IPS-20b (cell line): ENCODE data around the gene NUP214.
"Not testable (repeated sequence)": the region's sequence is repeated elsewhere in the genome, so short reads cannot be mapped to it uniquely, and the experiment has no call there.

Experiments
- H3K27ac ChIP-seq: one replicate; pipeline ENCODE4 v1.5.1; 2013; ENCODE audit warnings: low read length
- H3K27me3 ChIP-seq: 2 replicates; pipeline ENCODE4 v1.6.1; 2013; ENCODE audit warnings: mild to moderate bottlenecking, low read length, inconsistent platforms; ENCODE audit not compliant: insufficient read depth
- H3K36me3 ChIP-seq: 2 replicates; pipeline ENCODE4 v1.6.1; 2013; ENCODE audit warnings: low read depth, mild to moderate bottlenecking, inconsistent platforms, low read length, moderate library complexity; ENCODE audit not compliant: insufficient read depth
- H3K4me1 ChIP-seq: 2 replicates; pipeline ENCODE4 v1.6.1; 2013; ENCODE audit warnings: mild to moderate bottlenecking, control low read depth, inconsistent platforms, low read length, moderate library complexity; ENCODE audit not compliant: insufficient read depth
- H3K4me3 ChIP-seq: 2 replicates; pipeline ENCODE4 v1.5.1; 2013; ENCODE audit warnings: mild to moderate bottlenecking, low read length, inconsistent platforms
- H3K9ac ChIP-seq: 2 replicates; pipeline ENCODE4 v1.6.1; 2013; ENCODE audit warnings: low read depth, mild to moderate bottlenecking, inconsistent platforms, low read length, moderate library complexity
- H3K9me3 ChIP-seq: 2 replicates; pipeline ENCODE4 v1.6.1; 2013; ENCODE audit warnings: mild to moderate bottlenecking, low read depth, low read length, inconsistent platforms; ENCODE audit not compliant: insufficient read depth

The NUP214 gene

DNA sequence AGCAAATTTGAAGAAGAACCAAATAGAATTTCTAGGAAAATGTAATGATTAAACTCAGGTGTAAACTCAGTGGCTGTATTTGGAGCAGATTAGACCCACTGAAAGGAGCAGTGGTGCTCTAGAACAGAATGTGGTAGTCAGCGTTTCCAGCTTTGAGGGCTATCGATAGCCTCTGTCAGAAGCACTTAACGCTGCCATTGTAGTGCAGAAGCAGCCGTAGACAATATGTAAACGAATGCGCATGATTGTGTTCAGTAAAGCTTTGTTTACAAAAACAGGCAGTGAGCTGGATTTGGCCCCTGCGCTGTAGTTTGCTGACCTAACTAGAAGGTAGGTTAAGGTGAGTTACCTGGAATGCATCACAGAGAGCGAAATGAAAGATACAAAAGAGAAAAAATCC lies 78.9 kb downstream of the NUP214 start:
- Histone ChIP-seq H3K9me3 (no peaks in the 10 kb centered on the region), H3K4me1 (peaks cover 11% of the 10 kb centered on the region; the same call in 1 of the 2 replicates), H3K4me3 (peak overlapping the region; percentile 21), H3K27me3 (no peaks in the 10 kb centered on the region), H3K36me3 (peaks cover 70% of the 10 kb centered on the region), H3K27ac (no peak overlapping the region), H3K9ac (0 out of 2 replicates have a peak overlapping the region, but pooled peaks have one; percentile 9)

DNA sequence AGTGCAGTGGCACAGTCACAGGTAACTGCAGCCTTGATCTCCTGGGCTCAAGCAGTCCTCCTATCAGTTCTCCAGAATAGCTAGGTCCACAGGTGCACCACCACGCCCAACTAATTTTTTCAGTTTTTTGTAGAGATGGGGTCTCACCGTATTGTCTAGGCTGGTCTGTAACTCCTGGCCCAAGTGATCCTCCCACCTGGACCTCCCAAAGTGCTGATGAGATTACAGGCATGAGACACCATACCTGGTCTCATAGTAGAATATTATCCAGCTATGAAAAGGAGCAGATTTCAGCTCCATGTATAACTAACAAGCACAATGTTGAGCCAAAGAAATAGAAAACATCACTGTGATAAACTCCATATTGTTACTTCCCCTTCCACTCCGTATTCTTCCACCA lies 81.1 kb downstream of the NUP214 start:
- H3K4me3 ChIP-seq, result no peak overlapping the region
- H3K9me3 ChIP-seq, result no peaks in the 10 kb centered on the region; the same call in none of the 2 replicates
- no peak overlapping the region for H3K9ac ChIP-seq
- no peak overlapping the region for H3K27ac ChIP-seq
- no peaks in the 10 kb centered on the region for H3K27me3 ChIP-seq
- peaks cover 68% of the 10 kb centered on the region for H3K36me3 ChIP-seq
- peaks cover 11% of the 10 kb centered on the region; the same call in 1 of the 2 replicates for H3K4me1 ChIP-seq

DNA sequence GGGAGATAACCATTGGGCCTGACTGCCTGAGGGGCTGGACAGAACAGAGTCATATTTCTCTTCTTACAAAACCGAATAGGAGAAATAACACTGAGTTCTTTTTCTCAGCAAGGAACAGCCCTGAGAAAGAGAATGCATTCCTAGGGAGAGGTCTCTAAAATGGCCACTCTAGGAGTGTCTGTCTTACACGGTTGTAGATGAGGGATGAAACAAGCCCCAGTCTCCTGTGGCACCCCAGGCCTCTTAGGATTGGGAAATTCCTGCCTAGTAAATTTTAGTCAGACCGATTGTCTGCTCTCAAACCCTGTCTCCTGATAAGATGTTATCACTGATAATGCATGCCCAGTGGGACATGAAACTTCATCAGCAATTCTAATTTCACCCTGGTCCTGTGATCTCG lies 86.5 kb downstream of the NUP214 start:
- not testable (repeated sequence) for H3K9me3 ChIP-seq, H3K9ac ChIP-seq, H3K4me3 ChIP-seq, H3K4me1 ChIP-seq, H3K27ac ChIP-seq, H3K27me3 ChIP-seq
- H3K36me3 ChIP-seq, result peaks cover 30% of the 10 kb centered on the region

DNA sequence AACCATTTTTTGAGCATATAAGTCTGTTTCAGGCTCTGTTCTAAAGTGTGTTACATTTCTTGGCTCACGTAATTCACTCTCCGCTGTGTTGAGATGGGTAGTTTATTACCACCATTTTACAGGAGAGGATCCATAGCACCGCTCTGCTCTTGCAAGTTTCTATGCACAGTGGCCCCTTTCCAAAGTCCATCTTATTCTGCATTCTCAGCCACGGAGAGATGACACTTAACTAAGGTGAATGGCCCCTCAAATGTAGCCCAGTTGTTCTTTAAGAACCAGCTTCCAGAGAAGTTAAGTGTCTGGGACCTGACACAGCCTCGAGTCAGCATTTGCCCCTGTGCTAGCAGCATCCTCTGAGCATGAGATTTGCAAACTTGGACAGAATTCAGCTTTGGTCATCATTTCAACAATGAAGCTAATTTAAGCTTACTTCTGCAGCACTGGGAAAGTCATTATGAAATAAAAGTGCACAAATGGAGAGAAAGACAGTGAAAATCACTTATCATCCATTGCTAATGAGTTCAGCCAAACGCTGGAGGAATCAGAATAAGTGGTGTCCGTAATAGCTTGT lies 89.0 kb downstream of the NUP214 start:
- H3K9me3 ChIP-seq, result peaks cover 7% of the 10 kb centered on the region
- no peaks in the 10 kb centered on the region; the same call in 1 of the 2 replicates for H3K4me1 ChIP-seq
- no peaks in the 10 kb centered on the region for H3K27me3 ChIP-seq
- no peak overlapping the region for H3K27ac ChIP-seq
- H3K36me3 ChIP-seq, result peaks cover 26% of the 10 kb centered on the region
- H3K9ac ChIP-seq, result no peak overlapping the region
- H3K4me3 ChIP-seq, result no peak overlapping the region

DNA sequence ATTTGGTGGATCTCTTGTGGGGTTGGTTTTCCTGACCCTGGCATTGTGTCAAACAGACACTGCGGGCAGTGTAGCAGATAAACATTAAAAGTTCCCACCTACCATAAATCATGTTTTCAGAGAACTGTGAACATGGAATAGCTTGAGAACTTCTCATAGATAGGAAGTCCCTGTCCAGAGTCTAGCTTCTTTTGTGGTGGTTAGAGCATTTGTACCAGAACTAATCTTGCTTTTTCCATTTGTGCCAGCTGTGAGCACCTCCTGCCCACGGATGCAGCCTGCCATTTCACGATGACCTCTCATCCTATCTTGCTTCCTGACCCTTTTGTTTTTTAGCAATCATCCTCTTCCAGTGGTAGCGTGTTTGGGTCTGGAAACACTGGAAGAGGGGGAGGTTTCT lies 89.5 kb downstream of the NUP214 start:
- H3K9ac ChIP-seq, result no peak overlapping the region
- H3K27ac ChIP-seq, result no peak overlapping the region
- H3K36me3 ChIP-seq, result peaks cover 24% of the 10 kb centered on the region

DNA sequence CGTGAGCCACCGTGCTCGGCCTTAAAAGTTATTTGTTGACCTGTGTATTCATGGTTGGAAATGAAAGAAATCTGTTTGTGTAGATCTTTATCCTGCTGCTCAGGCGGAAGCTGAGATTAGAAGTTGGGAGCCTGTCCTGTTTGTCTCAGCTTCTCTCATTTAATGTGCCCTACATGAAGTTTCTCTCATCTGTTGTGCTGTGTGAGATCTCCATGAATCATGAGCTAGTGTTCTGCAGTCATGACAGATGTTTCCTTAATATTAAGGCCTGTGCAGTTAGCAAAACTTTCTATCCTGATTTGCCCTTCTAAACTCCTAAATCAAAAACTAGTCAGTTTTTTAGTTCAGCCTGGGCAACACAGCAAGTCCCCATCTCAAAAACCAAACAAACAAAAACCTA lies 91.4 kb downstream of the NUP214 start:
- Histone ChIP-seq H3K27me3 (no peaks in the 10 kb centered on the region), H3K9ac (no peak overlapping the region), H3K27ac (no peak overlapping the region), H3K4me3 (no peak overlapping the region), H3K4me1 (peaks cover 13% of the 10 kb centered on the region; the same call in 1 of the 2 replicates), H3K36me3 (peaks cover 12% of the 10 kb centered on the region), H3K9me3 (peaks cover 6% of the 10 kb centered on the region; the same call in 1 of the 2 replicates)

More for the DNA sequence above, 89.5 kb downstream of the NUP214 start:
- Histone ChIP-seq H3K27me3 (no peaks in the 10 kb centered on the region), H3K4me1 (peaks cover 4% of the 10 kb centered on the region; the same call in 1 of the 2 replicates), H3K4me3 (no peak overlapping the region), H3K9me3 (peaks cover 7% of the 10 kb centered on the region)

DNA sequence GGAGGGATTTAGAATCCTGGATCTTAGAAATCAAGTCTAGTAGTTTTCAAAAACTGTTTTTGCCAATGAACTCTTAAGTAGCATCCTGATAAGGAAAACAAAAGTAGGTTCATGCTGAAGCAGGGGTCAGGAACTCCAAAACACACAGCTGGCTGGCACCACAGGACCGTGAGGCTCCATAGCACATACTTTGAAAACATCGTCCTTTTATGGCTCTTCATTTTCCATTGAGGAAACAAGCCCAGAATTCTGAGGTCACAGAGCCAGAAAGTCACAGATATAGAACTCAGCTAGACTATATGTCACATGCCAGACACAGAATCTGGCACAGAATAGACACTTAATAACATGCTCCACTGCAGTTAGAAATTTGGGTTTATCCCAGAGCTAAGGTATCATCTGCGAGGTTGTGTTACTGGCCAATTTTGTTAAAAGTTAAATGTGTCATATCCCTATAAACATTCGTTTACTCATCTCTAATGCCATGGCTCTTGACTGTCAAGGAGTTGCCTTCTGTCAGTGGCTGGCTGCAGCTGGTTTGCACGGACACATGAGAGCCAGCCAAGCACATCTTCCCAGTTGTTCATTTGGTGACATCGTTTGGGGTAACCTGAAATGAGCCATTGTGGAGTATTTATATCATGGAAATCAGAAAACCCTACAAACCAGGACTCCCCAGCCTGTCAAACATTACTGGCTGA lies 92.1 kb downstream of the NUP214 start:
- H3K36me3 ChIP-seq, result peaks cover 16% of the 10 kb centered on the region
- H3K4me3 ChIP-seq, result no peak overlapping the region
- peaks cover 13% of the 10 kb centered on the region; the same call in 1 of the 2 replicates for H3K4me1 ChIP-seq
- no peaks in the 10 kb centered on the region for H3K27me3 ChIP-seq
- H3K9ac ChIP-seq, result no peak overlapping the region
- H3K9me3 ChIP-seq, result no peaks in the 10 kb centered on the region
- H3K27ac ChIP-seq, result no peak overlapping the region

DNA sequence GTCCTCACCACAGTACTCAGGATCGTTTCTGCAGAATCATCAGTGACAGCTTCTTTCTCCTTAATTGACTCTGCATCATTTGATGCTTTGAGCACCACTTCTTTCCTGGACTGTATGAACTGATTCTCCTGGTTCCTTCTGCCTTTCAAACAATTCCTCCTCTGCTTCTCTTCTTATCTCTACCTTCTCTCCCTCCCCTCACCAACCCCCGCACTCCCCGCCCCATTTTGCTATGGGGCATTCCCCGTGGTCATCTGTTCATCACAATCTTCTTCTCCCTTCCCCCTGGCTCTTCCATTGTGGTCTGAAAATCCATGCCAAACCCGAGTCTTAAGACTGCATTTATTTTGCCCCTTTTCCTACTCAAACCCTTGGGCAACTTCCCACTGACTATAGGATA lies 93.0 kb downstream of the NUP214 start:
- Histone ChIP-seq H3K9me3 (no peaks in the 10 kb centered on the region), H3K27me3 (no peaks in the 10 kb centered on the region), H3K27ac (no peak overlapping the region), H3K4me3 (no peak overlapping the region), H3K36me3 (peaks cover 21% of the 10 kb centered on the region), H3K9ac (no peak overlapping the region), H3K4me1 (peaks cover 13% of the 10 kb centered on the region; the same call in 1 of the 2 replicates)

DNA sequence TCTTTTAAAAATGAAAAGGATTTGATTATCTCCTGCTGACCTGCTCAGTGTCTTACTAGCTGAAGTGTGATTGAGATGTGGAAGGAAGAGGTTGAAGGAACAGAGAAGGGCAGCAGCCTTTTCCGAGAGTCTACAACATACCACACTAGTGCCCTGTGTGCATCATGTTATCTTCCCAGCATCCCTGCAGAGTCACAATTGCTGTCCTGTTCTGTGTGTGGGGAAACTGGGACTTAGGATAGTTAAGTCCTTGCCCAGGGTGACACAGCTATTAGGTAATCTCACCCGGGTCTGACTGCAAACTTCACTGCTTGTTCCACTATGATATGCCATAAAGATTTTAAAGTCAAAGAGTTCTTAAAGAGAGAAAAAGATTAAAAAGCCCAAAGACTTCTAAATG lies 95.1 kb downstream of the NUP214 start:
- Histone ChIP-seq H3K27ac (no peak overlapping the region), H3K9ac (no peak overlapping the region), H3K36me3 (peaks cover 25% of the 10 kb centered on the region), H3K4me1 (peaks cover 13% of the 10 kb centered on the region; the same call in 1 of the 2 replicates), H3K9me3 (no peaks in the 10 kb centered on the region), H3K4me3 (no peak overlapping the region), H3K27me3 (no peaks in the 10 kb centered on the region)

DNA sequence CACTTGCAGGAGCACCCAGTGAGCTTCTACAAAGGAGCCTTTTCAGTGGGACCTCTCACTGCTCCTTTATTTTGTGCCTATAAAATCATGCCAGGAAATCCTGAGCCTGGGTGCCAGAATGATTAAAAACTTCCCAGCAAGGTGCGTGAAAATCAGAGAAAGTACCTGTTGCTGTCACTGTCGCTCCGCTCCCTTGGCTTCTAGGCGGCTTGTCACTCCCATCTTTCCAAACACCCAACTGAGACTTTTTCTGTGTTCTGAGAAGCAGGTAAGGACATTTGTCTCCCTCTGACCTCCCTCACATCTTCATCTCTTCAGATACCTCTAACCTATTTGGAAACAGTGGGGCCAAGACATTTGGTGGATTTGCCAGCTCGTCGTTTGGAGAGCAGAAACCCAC lies 97.1 kb downstream of the NUP214 start:
- Histone ChIP-seq H3K4me3 (no peak overlapping the region), H3K27me3 (no peaks in the 10 kb centered on the region), H3K36me3 (peaks cover 20% of the 10 kb centered on the region), H3K9ac (no peak overlapping the region), H3K9me3 (no peaks in the 10 kb centered on the region), H3K27ac (no peak overlapping the region), H3K4me1 (peaks cover 18% of the 10 kb centered on the region)

DNA sequence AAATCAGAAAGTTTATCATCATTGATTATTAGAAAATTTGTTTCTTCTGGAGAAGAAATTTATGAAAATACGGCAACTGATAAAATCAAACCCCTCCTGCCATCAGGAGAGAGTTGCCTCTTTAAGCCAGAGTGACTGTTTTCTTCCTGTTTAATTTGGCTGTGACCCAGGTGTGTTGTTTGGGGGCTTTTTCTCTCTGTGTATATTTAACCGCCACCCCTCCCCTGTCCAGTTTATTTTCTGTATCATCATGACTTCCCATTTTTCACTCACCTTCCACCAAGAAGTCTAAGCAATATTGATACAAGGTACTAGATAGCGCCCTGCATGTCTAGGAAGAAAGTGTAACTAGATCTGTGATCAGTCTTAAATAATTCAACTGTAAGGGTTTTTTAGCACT lies 100.8 kb downstream of the NUP214 start:
- Histone ChIP-seq H3K36me3 (peaks cover 29% of the 10 kb centered on the region), H3K9me3 (no peaks in the 10 kb centered on the region), H3K27me3 (no peaks in the 10 kb centered on the region), H3K27ac (no peak overlapping the region), H3K4me3 (no peak overlapping the region), H3K4me1 (peaks cover 15% of the 10 kb centered on the region), H3K9ac (no peak overlapping the region)
